GM19467 (cell line): ENCODE measurements around the gene MAOA.
"Not testable (repeated sequence)": the region's sequence is repeated elsewhere in the genome, so short reads cannot be mapped to it uniquely, and the experiment has no call there.

ENCODE experiments used
- ATAC-seq: cut with Tn5 transposase; IDR thresholded peaks from one replicate; pipeline ENCODE4 v1.9.1; 2021; ENCODE audit warnings: mild to moderate bottlenecking, moderate library complexity; ENCODE audit not compliant: unreplicated experiment

Gene MAOA

DNA sequence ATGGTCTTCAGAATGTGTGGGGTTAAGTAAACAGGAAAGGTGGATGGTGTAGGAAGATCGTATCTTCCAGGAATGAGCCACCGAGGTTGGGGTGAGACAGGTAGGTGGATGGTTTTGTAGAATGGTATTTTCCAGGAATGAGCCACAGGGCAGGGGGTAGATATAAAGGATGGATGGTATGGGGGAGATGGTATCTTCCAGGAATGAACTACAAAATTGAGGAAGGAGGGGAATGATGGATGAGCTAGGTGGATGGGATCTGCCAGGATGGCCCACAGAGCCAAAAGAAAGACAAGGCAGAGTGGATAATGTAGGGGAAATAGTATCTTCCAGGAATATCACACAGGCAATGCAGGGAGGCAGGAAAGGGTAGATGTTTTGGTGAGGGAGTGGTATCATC, 60.0 kb downstream of the MAOA start:
- no peak for ATAC-seq

DNA sequence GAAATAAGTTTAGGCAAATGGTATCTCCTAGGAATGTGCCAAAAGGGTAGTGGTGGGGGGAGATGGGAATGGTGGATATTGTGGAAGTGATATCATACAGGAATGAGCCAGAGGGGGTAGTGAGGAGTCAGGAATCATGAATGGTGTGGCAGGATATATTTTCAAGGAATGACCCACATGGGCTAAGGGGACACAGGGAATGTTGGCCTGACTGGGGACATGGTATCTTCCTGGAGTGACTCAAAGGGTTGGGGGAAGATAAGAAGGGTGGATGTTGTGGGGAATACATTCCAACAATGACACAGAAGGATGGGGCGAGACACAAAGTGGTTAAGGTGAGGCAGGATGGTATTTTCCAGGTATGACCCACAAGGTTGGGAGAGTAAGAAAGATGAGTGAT, 60.6 kb downstream of the MAOA start:
- no peak for ATAC-seq

DNA sequence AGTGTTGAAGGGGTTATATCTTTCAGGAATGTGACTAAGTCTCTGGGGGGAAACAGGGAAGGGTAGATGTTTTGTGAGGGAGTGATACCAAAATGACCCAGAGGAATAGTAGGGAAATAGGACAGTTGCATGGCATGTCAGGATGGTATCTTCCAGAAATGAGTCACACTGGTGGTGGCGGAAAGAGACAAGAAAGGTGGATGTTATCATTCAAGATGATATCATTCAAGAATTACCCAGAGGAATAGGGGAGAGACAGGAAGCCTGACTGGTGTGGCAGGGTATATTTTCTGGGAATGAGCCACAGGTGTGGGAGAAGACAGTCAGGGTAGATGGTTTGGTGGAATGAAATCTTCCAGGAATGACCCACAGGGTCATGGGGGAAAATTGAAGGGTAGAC, 61.1 kb downstream of the MAOA start:
- ATAC-seq, result no peak

DNA sequence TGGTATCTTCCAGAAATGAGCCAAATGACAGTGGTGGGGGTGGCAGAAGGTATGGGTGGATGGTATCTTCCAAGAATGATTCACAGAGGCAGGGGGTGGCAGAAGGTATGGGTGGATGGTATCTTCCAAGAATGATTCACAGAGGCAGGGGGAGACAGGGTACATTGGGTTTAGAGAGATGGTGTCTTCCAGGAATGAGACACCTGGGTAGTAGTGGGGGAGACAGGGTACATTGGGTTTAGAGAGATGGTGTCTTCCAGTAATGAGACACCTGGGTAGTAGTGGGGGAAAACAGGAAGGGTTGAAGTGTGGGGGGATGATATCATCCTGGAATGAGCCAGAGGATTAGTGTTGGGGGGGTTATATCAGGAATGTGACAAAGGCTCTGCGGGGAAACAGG, 62.0 kb downstream of the MAOA start:
- no peak for ATAC-seq

DNA sequence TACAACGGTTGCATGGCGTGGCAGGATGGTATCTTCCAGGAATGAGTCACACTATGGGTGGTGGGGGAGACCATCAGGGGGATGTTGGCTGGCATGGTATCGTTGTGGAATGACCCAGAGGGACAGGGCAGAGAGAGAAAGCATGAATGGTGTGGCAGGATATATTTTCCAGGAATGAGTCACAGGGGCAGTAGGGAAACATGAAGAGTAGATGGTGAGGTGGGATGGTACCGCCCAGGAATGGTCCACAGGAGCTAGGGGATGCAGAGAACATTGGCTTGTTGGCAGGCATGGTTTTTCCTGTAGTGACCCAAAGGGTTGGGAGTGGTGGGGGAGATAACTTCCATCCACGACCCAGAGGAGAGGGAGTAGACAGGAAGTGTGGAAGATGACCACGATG, 62.4 kb downstream of the MAOA start:
- ATAC-seq, result no peak

DNA sequence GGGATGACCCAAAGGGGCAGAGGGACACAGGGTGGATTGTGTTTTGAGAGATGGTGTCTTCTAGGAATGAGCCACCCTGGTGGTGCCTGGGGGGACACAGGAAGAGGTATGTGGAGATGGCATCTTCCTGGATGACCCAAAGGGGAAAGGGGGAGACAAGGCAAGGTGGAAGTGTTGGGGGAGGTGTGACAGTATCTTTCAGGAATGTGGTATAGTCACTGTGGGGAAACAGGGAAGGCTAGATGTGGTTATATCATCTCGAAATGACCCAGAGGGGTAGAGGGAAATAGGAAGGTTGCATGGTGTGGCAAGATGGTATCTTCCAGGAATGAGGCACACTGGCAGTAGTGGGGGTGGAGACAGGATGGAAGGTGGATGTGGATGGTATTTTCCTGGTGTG, 62.9 kb downstream of the MAOA start:
- no peak for ATAC-seq

DNA sequence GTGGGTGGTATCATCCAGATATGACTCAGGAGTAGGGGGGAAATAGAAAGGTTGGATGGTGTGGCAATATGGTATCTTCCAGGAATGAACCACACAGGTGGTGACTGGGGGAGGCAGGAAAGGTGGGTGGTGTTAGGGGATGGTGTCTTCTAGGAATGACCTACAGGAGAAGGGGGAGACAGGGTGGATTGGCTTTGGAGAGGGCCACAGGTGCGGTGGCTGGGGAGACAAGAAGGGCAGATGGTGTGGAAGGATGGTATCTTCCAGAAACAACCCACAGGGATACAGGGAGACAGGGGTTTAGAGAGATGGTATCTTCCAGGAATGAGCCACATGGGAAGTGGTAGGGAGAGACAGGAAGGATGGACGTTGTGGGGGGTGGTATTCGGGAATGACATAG, 64.0 kb downstream of the MAOA start:
- ATAC-seq, result no peak

DNA sequence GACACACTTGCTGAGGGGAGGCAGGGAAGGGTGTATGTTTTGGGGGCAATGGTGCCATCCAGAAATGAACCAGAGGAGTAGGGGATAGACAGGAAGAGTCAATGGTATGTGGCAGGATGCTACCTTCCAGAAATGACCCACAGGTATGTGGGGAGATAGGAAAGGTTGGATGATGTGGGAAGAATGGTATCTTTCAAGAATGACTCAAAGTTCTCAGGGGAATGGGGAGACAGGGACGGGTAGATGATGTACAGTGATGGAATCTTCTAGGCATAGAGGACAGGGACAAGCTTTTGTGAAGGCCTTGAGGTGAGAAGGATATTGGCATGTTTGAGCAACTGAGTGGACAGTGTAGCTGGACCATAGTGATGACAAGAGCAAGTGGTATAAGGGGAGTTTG, 64.9 kb downstream of the MAOA start:
- ATAC-seq, result no peak

DNA sequence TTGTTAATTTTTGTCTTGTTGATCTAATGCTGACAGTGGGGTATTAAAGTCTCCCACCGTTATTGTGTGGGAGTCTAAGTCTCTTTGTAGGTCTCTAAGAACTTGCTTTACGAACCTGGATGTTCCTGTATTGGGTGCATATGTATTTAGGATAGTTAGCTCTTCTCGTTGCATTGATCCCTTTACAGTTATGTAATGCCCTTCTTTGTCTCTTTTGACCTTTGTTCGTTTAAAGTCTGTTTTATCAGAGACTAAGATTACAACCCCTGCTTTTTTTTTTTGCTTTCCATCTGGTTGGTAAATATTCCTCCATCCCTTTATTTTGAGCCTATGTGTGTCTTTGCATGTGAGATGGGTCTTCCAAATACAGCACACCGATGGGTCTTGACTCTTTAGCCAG, 69.1 kb downstream of the MAOA start:
- not testable (repeated sequence) for ATAC-seq

DNA sequence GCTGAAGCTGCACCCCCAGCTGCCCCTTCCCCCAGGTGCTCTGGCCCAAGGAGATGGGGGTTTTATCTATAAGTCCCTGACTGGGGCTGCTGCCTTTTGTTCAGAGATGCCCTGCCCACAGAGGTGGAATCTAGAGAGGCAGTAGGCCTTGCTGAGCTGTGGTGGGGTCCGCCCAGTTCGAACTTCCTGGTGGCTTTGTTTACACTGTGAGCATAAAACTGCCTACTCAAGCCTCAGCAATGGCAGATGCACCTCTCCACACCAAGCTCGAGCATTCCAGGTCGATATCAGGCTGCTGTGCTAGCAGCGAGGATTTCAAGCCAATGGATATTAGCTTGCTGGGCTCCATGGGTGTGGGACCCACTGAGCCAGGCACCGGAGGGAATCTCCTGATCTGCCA, 71.2 kb downstream of the MAOA start:
- ATAC-seq, result not testable (repeated sequence)

DNA sequence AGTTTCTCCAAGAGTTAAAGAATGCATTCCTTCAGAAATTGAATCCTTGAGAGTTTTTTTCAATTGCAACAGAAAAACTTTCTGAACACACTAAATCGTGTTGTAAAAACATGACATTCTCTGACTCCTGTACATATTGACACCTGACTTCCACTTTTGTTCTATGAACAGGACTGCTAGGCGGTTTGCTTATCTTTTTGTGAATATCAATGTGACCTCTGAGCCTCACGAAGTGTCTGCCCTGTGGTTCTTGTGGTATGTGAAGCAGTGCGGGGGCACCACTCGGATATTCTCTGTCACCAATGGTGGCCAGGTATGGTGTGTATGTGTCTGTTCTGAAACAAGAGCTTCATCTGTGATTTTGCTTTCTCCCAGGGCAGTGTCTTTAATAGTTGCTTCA, 71.9 kb downstream of the MAOA start:
- ATAC-seq, result no peak

DNA sequence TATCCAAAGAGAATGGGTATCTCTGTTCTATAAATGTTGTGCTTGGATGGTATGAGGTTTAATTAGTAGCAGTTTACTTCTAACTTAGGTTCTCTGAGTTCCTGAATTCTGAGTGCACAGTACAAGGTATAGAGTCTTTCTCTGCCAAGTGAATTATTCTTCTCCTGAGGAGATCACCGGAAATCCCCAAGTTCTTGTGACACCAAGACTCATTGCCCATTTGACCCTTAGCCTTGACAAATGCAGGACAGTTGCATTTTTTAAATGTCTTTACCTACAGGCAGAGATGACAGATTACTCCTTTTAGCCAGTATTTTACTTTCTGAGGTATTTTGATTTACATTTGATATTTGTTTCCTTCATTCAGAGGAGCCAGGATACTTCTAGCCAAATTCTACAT, 72.9 kb downstream of the MAOA start:
- no peak for ATAC-seq

DNA sequence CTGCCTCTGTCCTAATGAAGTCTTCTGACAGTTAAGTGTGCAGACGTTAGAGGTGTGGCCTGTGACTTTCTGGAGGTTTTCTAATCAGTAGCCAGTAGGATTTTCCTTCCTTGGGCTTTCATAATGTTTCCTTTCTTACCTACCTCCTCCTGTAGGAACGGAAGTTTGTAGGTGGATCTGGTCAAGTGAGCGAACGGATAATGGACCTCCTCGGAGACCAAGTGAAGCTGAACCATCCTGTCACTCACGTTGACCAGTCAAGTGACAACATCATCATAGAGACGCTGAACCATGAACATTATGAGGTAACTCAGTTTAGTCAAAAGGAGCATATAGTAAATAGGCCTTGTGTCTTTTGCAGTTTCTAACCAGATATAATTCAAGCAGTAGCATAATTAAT, 75.0 kb downstream of the MAOA start:
- ATAC-seq, result no peak

DNA sequence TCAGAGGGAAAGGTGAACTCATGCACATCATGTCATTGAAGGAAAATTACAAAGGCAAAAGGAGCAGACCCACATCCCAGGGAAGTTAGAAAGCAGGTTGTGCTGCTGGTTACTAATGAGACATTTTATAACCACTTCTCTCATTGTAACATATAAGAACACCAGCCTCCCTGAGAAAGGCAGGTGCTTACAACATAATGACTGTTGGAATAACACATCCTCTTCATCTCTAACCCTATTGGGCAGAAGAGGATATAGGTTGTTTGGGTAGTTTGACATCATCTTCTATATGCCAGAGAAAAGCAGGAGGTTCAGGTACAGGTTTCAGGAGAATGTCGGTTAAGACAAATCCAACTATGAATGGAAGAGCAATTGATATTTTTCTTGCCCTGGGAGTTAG, 77.6 kb downstream of the MAOA start:
- no peak for ATAC-seq

DNA sequence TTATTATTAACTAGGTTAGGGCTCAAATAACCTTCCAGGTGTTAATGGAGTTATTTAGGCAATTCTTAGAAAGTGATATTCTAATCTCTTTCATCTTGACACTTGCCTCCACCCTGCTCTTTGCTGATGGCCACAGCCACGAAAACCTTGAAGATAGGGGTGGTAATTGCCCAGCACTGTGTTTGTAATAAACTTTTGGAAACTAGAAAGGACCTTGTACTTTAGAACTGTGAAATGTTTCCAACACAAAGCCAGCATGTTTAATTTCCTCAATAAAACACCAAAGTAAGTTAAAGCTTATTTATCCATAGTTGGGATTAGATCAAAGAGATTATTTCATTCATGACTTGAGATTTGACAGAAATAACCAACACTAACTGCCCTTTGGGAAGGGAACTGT, 78.3 kb downstream of the MAOA start:
- ATAC-seq, result no peak

DNA sequence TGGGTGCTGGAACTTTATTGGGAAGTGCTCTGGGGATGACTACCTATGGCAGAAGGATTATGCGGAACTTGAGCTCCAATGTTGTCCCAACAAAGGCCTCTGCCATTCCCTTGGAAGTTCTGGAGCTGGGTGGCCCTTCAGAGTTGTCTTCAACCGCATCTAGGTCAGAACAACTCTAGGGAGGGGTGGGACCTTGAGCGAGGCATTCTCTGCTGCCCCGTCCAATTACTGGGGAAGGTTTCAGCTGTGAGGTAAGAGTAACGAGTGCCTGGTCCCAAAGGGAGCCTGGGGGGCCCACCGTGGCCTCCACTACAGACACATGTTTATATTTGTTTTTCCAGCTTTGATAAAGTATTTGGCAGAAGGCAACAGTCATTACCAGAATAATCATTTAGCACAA, 79.4 kb downstream of the MAOA start:
- no peak for ATAC-seq

DNA sequence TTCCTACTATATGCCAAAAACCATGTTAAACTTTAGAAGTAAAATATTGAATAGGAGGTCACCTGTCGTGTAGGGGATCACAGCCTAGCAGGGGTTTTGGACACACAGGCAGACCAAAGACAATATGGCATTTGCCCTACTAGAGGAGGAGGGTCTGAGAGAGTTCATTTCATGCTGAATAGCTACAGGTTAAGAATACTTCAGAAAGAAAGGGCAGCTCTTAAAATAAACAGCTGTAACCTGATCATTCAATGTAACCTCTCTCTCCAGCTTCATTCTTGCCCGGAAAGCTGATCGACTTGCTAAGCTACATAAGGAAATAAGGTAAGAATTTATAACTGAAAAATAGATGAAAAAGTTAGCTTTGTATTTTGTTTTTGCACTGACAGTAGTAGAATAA, 79.9 kb downstream of the MAOA start:
- no peak for ATAC-seq

DNA sequence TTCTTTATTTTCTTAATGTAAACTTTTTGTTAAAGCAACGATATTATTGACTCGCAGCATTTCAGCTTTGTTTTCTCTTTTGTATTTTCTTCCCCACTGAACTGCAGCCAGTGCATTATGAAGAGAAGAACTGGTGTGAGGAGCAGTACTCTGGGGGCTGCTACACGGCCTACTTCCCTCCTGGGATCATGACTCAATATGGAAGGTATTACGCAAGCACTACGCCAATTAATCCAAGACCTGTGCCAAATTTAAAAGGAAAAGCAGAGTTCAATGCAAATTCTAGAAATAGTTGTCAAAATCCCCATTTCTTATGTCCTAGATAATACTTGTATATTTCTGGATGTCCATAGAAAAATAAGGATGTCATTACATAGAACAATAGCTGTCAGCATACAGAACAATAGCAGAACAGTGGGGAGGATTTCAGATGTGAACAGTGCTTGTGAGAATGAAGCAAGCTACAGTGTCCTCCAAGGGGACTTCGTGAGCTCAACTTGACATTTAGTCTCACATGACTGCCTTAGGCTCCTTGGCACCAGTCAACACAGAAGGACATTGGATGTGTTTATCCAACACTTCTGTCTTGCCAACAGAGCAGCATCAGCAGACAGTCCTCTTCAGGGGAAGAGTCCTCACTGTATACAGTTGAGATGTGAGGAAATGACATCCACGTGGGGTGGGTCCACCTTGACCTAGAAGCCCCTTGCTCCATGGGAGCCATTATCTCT, 85.9 kb downstream of the MAOA start:
- no peak for ATAC-seq

DNA sequence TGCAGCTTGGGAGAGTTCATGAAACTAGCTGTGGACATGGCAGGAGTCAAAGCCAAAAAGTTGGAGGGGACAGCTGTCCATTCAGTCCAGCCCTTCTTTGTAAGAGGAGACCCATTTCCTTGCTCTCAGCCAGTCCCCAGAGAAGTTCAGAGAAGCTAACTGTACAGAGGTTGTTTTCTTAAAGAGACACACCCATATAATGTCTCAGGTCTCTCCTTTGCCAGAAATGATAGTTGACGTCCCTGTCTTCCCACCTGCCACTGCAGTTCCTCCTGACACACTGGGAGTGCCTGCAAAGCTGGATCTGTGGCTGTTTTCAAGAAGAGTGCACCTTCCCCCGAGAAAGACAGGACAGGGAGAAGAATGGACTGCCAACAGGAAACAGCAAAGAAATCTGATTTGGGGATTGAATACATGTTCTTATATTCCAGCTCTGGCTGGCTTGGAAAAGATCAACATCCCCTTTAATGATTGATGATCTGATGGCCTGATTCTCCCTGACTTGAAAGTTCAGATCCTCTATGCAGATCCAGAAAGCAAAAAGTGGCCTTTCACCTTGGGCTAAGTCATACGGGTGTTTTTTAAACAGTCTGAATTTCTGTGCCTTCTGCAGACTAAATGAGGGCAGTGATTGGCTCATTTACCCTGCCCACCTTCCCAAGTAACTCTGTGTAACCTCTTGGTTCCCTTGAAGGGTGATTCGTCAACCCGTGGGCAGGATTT, 87.2 kb downstream of the MAOA start:
- no peak for ATAC-seq

DNA sequence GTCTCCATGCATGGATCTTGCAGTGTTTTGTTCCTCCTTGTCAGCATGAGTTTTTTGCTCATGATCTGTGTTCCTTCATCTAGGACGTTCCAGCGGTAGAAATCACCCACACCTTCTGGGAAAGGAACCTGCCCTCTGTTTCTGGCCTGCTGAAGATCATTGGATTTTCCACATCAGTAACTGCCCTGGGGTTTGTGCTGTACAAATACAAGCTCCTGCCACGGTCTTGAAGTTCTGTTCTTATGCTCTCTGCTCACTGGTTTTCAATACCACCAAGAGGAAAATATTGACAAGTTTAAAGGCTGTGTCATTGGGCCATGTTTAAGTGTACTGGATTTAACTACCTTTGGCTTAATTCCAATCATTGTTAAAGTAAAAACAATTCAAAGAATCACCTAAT, 88.2 kb downstream of the MAOA start:
- no peak for ATAC-seq

DNA sequence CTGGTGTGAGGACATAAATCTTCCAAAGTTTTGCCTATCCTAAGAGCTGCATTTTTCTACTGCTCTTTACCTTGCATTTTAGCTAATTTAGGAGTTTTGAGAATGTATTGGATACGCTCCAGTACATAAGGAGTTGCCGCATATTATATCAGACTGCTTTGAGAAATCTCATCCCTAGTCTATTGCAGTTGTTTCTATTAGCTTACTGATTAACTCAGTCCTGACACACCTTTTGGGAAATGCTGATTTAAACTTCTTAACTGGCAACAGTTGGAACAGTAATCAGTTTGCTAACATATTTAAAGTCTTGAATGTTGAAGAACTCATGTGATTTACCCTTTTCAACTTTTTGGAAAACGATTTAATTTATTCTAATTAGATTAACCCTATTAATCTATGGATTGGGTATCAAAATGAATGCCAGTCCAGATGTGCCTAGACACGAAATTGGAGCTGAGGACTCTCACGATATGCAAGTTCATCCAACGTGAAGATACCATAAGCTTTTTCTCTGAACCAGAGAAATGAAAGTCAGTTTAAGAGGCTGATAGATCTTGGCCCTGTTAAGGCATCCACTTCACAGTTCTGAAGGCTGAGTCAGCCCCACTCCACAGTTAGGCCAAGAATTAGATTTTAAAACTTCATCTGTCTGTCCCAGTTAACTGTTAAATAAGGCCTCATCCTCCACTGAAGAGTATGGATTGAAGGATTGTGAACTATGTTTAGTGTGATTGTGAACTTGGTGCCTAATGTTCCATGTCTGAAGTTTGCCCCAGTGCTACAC, 90.0 kb downstream of the MAOA start:
- no peak for ATAC-seq

DNA sequence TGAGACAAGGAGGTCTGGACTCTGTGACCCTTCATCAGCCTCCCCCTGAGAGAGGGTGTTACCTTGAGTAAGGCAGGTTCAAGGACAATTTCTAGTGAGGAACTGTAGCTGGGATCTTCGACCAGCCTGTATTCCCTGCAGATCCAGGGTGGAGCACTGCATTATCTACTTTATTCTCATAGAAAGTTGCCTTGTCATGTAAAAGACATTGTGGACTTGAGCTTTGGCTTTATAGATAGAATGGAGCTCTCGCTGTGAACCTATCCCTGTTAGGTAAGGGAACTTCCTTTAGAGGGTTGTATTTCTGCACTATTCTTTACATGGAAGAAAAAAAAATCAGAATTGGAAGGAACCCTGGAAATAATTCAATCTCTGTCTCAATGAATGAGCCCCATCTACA, 91.4 kb downstream of the MAOA start:
- ATAC-seq, result no peak
